ENCODE measurements around the gene IGSF5. TPM values are rescaled to one million over a fixed set of nuclear protein-coding genes. Genes with fewer than 3 reads are reported as not detected.
"Not testable (repeated sequence)": the region's sequence is repeated elsewhere in the genome, so short reads cannot be mapped to it uniquely, and the experiment has no call there.

The IGSF5 gene
- 1 to 10 TPM; 2.6 to 3.6 TPM for total RNA-seq

DNA sequence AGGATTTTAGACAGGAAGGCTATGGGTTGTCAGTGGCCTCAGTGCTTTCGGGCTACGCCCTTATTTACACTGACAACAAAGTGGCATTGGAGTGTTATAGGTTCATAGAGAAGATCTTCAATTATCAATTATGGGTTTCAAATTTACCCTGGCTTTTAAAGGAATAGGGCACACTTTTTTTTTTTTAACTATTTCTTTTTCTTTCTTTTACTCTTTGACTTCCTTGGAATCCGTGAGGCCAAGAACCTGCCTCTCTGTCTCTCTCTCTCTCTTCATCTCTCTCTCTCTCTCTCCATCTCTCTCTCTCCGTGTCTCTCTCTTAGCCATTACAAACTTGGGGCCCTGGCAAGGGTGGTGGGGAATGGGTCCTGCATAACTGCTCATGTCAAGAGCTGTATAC is at the start of gene IGSF5:
TSS of gene IGSF5 (plus strand) at position 301 of the 400 bp plus-strand sequence. CDS start 327 bp downstream, outside the sequence.
- H3K4me1 ChIP-seq; H3K9me3 ChIP-seq; H3K27ac ChIP-seq; DNase-seq; H3K4me3 ChIP-seq; H3K27me3 ChIP-seq; ATAC-seq; H3K36me3 ChIP-seq (replicated peaks in 1 of 2; ENCODE audit: insufficient read depth in 1 of 2, low read depth in 2 of 2); intact Hi-C loops (cut with DNase I): not testable (repeated sequence)
- 73 to 75% methylated on average over 4 of the region's 4 CpGs for WGBS, 2 donors

DNA sequence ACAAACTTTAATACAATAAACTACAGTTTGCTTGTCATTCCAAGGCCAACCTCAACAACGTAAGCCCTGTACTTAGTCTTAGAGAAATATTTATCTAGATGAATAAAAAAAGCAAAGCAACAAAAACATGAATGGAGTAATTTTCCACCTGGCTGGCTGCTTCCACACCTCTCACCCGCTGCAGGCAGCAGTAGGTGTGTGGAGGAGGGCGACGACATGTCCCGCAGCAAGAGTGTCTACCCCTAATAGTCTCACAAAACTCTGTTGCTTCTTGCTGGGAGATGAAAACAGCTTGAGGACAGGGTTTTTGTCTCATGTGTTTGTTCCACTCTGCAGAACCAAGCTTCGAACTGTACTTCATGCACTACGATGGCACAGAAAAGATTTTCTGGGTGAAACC is 48.8 kb upstream of the IGSF5 start:
- Histone ChIP-seq H3K4me3 (no peak overlapping the region), H3K36me3 (replicated peaks in 1 of 2; ENCODE audit: insufficient read depth in 1 of 2, low read depth in 2 of 2) (no peaks in the 10 kb centered on the region), H3K27ac (peak overlapping the region in 1 of 4 donors; percentile 27), H3K9me3 (no peaks in the 10 kb centered on the region), H3K27me3 (no peaks in the 10 kb centered on the region), H3K4me1 (peaks cover 12% of the 10 kb centered on the region)
- no peak for TF ChIP-seq POLR2A (IDR thresholded peaks at IDR 0.05)
- no peak for TF ChIP-seq CTCF (IDR thresholded peaks at IDR 0.05)
- DNase-seq (no peak), ATAC-seq (no peak)
- WGBS, 2 donors: 78 to 83% methylated on average over 7 of the region's 7 CpGs
- intact Hi-C loops (cut with DNase I): no loop called here

DNA sequence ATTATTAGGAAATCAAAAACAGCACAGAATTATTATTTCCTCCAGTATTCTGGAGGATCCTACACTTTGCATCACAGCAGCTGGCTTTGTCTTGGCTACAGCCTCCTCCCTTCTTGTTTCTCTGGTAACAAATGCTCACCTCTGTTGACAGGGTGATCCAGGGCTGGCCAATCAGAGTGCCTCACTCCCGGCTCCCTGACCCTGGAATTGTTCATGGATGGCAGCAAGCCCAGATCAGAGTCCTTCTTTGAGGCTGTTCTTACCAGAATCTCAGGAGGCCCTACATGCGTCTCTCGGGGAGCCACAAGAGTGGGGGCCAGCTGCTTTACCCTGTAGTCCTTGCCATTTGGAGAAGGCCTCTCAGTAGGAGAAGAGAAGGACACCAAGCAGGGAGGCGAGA is 48.4 kb upstream of the IGSF5 start:
- Histone ChIP-seq H3K36me3 (replicated peaks in 1 of 2; ENCODE audit: insufficient read depth in 1 of 2, low read depth in 2 of 2) (no peaks in the 10 kb centered on the region), H3K27me3 (no peaks in the 10 kb centered on the region), H3K4me1 (peaks cover 13% of the 10 kb centered on the region), H3K27ac (peak overlapping the region in 1 of 4 donors; percentile 27), H3K4me3 (no peak overlapping the region), H3K9me3 (no peaks in the 10 kb centered on the region)
- DNase-seq: peak; percentile 75 to 88 (median 84)
- WGBS, 2 donors: 24 to 37% methylated on average over 3 to 4 of the region's 4 CpGs
- intact Hi-C loops (cut with DNase I): no loop called here
- no peak for TF ChIP-seq CTCF (IDR thresholded peaks at IDR 0.05)
- TF ChIP-seq POLR2A (IDR thresholded peaks at IDR 0.05): no peak
- peak; percentile 99 for ATAC-seq

GRCh38 chr21:39700318-39700717 is 44.7 kb upstream of the IGSF5 start:
- Histone ChIP-seq H3K4me3 (no peak overlapping the region), H3K27ac (no peak overlapping the region), H3K27me3 (no peaks in the 10 kb centered on the region), H3K4me1 (peaks cover 23% of the 10 kb centered on the region), H3K9me3 (no peaks in the 10 kb centered on the region), H3K36me3 (replicated peaks in 1 of 2; ENCODE audit: insufficient read depth in 1 of 2, low read depth in 2 of 2) (no peaks in the 10 kb centered on the region)
- WGBS, 2 donors: 68 to 74% methylated on average over 2 of the region's 2 CpGs
- intact Hi-C loops (cut with DNase I): no loop called here
- DNase-seq (no peak), ATAC-seq (no peak)
- no peak for TF ChIP-seq CTCF (IDR thresholded peaks at IDR 0.05)
- no peak for TF ChIP-seq POLR2A (IDR thresholded peaks at IDR 0.05)

DNA sequence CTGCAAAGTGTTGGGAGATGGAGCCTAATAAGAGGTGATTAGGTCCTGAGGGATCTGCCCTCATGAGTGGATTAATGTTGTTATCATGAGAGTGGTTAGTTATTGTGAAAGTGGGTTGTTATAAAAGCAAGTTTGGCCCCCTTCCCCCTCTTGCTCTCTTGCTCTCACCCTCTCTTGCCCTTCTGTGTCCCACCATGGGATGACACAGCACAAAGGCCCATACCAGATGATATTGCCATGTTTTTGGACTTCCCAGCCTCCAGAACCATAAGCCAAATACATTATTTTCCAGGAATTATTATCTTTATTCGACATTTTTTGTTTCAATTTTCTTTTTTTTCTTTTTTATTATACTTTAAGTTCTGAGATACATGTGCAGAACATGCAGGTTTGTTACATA is 41.4 kb upstream of the IGSF5 start:
- H3K36me3 ChIP-seq (replicated peaks in 1 of 2; ENCODE audit: insufficient read depth in 1 of 2, low read depth in 2 of 2): no peaks in the 10 kb centered on the region
- no peak for DNase-seq
- TF ChIP-seq CTCF (IDR thresholded peaks at IDR 0.05): no peak
- no peak for TF ChIP-seq POLR2A (IDR thresholded peaks at IDR 0.05)
- intact Hi-C loops (cut with DNase I): no loop called here
- H3K9me3 ChIP-seq: no peaks in the 10 kb centered on the region
- ATAC-seq: no peak
- H3K4me1 ChIP-seq: peaks cover 11% of the 10 kb centered on the region
- no peak overlapping the region for H3K4me3 ChIP-seq
- H3K27me3 ChIP-seq: no peaks in the 10 kb centered on the region
- 83 to 100% methylated on average over 1 of the region's 1 CpG for WGBS, 2 donors
- H3K27ac ChIP-seq: no peak overlapping the region
